T47D (cell line): Measurements from ENCODE around the gene ZBED1.
"Not testable (repeated sequence)": the region's sequence is repeated elsewhere in the genome, so short reads cannot be mapped to it uniquely, and the experiment has no call there.

ENCODE experiments used
- DNase-seq, 2 experiments: peaks; one replicate each; pipeline versions ENCODE4 v3.0.0 to v3.0.0-alpha.2; 2011 to 2012; ENCODE audit warnings: low read depth in 1 of 2, low spot score in 1 of 2
- JUND ChIP-seq: IDR thresholded peaks from 2 replicates; pipeline ENCODE4 v1.6.1; 2012; ENCODE audit warnings: low read depth
- in situ Hi-C: cut with HindIII; loops from 2 replicates; pipeline ENCODE4 v1.10.0; 2016; ENCODE audit warnings: low sequenced_read_pairs, low pct_unique_long_range_greater_than_20kb

The ZBED1 gene

DNA sequence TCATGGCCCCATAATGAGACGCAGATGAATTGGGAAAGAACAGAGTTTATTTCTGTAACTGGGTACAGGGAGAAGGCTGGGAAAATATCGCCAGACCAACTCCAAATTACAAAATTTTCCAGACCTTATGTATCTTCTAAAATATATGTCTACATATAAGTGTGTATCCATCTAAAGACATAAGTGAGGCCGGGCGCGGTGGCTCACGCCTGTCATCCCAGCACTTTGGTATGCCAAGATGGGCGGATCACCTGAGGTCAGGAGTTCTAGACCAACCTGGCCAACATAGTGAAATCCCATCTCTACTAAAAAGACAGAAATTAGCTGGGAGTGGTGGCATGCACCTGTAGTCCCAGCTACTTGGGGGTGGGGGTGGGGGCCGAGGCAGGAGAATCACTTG lies 11.7 kb upstream of the ZBED1 start:
- in situ Hi-C loops, result no loop called here
- TF ChIP-seq JUND, result no peak
- no peak for DNase-seq

DNA sequence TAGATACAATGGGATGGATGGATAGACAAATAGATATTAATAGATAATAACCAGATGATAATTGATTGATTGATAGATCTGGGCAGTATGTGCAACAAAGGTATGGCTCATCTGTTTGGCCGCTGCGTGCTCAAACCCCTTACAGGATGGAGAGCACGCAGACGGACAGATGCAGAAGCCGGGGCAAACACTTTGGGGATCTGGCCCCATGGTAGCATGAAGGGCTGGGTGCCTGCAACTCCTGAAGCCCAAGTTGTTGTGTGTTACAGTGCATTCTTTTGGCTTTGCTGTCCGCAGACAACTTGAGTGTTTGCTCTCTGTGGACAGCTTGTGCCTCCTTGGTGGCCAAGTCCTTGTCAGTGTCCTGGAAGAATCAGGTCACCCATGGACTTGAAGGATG lies 10.6 kb upstream of the ZBED1 start:
- no peak for DNase-seq
- no peak for TF ChIP-seq JUND
- in situ Hi-C loops, result no loop called here

DNA sequence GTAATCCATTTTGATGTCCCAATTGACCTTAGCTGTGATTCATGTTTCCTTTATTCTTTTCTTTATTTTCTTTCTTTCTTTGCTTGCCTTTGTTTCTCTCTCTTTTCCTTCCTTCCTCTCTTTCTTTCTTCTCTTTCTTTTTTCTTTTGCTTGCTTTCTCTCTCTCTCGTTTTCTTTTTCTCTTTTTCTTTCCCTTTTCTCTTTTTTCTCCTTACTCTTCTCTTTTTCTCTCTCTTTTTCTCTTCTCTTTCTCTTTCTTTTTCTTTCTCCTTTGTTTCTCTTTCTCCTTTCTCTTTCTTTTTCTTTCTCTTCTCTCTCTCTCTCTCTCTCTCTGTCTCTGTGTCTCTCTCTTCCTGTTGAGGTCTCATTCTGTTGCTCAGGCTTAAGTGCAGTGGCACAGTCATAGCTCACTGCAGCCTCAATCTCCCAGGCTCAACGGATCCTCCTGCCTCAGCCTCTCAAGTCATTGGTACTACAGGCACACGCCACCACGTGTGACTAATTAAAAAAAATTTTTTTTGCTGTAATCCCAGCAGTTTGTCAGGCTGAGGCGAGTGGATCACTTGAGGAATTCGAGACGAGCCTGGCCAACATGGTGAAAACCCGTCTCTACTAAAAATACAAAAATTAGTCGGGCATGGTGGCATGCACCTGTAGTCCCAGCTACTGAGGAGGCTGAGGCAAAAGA lies 8.0 kb upstream of the ZBED1 start:
- DNase-seq, result no peak
- TF ChIP-seq JUND, result no peak
- in situ Hi-C loops, result no loop called here

DNA sequence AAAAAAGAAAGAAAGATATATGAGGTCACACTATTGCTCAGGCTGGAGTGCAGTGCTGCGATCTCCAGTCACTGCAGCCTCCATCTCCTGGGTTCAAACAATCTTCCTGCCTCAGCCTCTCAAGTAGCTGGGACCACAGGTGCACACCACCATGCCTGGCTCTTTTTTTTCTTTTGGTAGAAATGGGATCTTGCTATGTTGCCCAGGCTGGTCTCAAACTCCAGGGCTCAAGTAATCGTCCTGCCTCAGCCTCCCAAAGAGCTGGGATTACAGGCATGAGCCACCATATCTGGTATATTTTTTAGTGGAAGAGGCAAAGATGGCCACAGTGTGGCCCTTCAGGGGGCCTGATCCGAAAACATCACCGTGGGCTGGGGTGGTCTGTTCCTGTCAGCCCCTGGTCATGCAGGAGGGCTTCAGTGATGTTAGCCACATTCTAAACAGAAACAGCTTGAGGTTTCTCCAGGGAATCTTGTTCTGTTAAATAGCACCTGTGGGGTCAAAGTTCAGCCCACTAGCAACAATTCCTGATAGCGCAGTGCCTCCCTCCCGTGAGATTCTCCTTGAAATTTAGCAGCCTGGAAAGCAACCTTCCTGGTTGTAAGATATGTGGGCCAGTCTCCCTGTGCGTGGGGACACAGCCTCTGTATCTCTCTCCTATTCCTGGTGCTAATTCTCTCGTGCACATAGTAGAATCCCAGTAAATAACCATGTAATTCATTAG lies 7.3 kb upstream of the ZBED1 start:
- TF ChIP-seq JUND, result no peak
- DNase-seq, result no peak
- in situ Hi-C loops, result no loop called here

DNA sequence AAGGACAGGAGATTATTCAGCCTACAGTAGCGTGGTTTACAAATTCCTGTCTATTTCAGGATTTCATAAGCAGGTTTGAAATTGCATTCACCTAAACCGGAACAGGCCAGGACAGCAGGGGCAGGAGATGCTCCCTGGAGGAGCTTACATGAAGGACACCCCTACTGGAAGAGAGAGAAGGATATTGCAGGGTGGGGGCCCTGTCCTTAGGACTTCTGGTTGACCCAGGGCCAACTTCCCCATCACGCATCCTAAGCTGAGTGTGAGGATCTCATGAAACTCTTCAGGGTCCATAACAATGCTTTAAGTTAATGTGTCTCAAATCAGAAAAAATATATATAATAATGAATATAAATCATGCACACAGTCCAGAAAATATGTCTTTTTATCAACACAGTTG lies 6.4 kb upstream of the ZBED1 start:
- no peak for TF ChIP-seq JUND
- no peak for DNase-seq
- in situ Hi-C loops, result no loop called here

DNA sequence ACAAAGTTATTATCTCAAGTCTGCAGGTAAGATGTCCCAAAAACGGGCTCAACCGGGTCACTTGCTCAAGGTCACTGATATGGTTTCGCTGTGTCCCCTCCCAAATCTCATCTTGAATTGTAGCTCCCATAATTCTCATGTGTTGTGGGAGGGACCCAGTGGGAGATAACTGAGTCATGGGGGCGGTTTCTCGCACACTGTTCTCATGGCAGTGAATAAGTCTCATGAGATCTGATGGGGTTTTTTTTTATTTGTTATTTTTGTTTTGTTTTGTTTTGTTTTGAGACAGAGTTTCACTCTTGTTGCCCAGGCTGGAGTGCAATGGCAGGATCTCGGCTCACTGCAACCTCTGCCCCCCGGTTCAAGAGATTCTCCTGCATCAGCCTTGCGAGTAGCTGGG lies 4.6 kb upstream of the ZBED1 start:
- in situ Hi-C loops, DNase-seq: not testable (repeated sequence)

DNA sequence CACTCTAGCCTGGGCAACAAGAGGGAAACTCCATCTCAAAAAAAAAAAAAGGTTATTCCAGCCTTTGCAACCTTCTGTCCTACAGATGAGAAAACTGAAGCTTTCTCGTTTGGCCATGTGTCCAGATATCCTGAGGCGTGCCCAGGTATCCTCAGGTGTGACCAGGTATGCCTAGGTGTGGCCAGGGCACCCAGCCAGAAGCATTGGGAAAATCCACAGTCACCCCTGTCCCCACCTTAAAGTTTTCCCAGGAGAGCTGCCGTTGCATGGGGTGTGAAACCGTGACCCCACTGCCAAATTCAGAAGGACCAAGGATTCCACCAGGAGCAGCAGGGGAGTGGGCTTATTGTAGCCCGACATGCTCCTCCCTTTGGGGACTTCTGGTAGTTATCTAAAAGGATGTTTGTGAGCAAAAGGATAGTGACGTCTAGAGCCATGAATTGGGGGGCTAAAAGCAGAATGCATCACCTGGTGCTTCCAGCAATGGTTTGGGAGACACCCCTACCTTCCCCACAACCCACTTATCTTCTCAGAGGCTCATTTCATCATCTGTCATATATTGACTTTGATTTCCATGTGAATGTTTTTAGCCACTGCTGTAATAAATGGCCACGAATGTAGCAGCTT lies 4.0 kb upstream of the ZBED1 start:
- in situ Hi-C loops, result no loop called here

DNA sequence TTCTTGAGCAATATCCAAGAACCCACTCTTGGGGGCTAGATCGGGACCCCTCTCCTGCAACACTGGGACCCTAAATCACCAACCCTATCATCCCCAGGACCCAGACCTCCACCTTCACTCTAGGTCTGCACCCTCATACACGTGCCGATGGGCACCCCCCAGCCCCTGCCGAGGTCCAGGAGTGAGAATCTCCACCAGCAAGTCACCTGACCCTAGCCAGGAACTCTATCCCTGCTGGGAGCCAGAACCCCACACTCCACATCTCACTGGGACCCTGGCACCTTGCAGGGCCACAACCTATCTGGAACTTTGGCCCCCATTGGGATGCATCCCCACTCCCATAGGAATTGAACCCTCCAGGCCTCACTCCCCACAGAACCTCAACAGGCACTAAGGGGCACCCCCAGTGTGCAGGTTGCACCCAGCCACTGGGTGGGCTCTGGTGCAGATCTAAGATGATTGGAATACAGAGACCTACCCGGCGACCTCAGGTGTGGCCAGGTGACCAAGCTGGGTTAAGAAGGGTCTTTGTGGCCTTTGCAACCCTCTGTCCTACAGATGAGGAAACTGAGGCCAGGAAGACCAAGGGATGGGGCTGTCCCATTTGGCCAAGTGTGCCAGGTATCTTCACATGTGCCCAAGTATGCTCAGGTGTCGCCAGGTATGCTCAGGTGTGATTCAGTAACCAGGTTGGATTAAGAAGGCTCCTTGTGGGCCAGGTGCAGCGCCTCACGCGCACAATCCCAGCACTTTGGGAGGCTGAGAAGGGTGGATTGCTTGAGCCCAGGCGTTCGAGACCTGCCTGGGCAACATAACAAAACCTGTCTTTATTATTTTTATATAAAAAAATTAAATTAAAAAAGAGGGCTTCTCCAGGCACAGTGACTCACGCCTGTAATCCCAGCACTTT lies 3.1 kb upstream of the ZBED1 start:
- no peak for TF ChIP-seq JUND
- in situ Hi-C loops, result no loop called here
- no peak for DNase-seq

More for the DNA sequence above, 4.0 kb upstream of the ZBED1 start:
- DNase-seq, result no peak
- no peak for TF ChIP-seq JUND

DNA sequence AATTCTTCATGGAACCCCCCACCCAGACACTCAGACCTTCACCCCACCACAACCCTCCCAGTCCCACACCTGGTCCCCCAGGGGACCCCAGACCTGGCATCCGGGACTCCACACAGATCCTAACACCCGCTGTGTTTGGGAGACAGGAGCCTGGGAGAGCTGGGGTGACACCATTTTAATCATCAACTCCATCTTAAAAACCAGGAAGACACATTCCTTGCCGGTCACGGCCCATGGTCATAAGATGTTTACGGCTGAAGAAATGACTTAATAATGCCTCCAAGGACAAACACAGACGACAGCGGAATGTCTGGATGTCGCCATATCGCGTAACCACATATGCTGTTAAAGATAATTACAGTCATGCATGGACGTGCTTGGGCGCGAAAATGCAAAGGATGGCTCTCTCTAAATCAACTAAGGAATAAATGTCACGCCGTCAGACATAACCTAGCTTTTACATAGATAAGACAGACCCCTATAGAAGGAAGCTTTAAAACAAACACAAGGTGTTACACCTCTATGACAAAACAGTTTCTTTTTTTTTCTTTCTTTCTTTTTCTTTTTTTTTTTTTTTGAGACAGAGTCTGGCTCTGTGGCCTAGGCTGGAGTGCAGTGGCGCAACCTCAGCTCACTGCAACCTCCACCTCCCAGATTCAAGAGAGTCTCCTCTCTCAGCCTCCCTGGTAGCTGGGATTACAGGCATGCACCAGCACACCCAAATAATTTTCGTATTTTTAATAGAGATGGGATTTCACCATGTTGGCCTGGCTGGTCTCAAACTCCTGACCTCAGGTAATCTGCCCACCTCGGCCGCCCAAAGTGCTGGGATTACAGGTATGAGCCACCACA lies 2.1 kb upstream of the ZBED1 start:
- peak; percentile 23 to 83 for DNase-seq
- TF ChIP-seq JUND, result no peak
- in situ Hi-C loops, result no loop called here

DNA sequence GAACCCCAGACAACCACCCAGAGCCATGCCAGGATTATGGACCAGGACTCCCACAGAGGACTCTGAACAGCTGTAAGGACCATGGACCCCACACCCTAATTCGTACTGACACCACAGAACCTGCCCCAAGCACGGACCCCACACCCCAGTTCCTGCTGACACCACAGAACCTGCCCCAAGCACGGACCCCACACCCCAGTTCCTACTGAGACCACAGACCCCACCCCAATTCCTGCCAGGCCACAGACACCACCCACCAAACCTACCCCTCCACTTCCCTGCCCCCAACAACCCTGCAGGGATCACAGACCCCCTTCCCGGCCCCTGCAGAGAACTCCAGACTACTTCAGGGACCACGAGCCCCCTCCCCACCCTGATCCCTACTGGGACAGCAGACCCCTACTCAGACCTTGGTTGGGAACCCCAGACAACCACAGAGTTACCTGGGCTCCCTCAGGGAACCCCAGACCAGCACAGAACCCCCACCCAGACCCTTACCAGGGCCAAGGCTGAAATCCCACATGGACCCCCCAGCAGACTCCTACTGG lies 1.4 kb upstream of the ZBED1 start:
- in situ Hi-C loops, result no loop called here
- DNase-seq, result no peak
- TF ChIP-seq JUND, result no peak

DNA sequence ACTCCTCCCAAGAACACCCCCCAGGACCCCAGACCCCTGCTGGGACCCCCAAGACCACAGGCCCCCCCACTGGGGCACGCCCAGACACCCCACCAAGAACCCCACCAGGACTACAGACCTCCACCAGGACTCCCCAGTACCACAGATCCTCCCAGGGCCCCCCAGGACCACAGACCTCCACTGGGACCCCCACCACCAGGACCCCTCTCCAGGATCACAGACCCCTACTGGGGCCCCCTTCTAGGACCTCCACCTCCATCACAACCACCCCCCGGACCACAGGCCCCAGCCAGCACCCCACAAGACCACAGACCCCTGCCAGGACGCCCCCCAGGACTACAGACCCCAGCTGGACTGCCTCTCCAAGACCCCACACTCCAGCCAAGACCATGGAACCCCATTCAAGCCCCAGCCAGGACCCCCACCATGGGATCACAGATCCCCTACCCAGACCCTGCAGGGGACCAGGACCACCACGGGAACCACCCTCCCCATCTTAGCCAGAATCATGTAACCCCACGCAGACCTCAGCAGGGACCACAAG lies 855 bp upstream of the ZBED1 start:
- no peak for TF ChIP-seq JUND
- in situ Hi-C loops, result no loop called here
- DNase-seq, result no peak
